IMR-90 (cell line): ENCODE data around the gene PHKB. TPM values are rescaled to one million over a fixed set of nuclear protein-coding genes. Genes with fewer than 3 reads are reported as not detected.
A peak's percentile ranks its signal among the peaks of the same experiment; 100 is the strongest.

Experiments
- ATAC-seq: fragments of 200-7000 bp; cut with Tn5 transposase; 2 replicates; pipeline ENCODE4 v1.9.1; 2020; ENCODE audit warnings: low read depth, mild to moderate bottlenecking, moderate library complexity
- BruUV-seq: library from RNA; stranded (reverse); fragments of 400-500 nt; replicated peaks from 2 replicates; lab custom pipeline; 2021; lab: Mats Ljungman, UMichigan
- CTCF ChIA-PET: fragments of 300-600 bp; formaldehyde crosslinking; extraction: SDS; loops from one replicate; lab custom pipeline; 2021; ENCODE audit warnings: antibody characterized with exemption; lab: Yijun Ruan, JAX
- POLR2A ChIA-PET: fragments of 300-600 bp; sonication (Branson Sonifier 250); formaldehyde crosslinking; loops from one replicate; lab custom pipeline; 2022; ENCODE audit warnings: antibody characterized with exemption; ENCODE audit not compliant: unreplicated experiment; lab: Charles Lee
- DNase-seq: peaks from one replicate; pipeline ENCODE4 v3.0.0; 2013
- H2AFZ ChIP-seq: replicated peaks from 2 replicates; pipeline ENCODE3; 2013; ENCODE audit warnings: low read length, mild to moderate bottlenecking; ENCODE audit not compliant: poor library complexity
- H2AK5ac ChIP-seq: 2 replicates; pipeline ENCODE4 v1.6.1; 2013; ENCODE audit warnings: low read depth, low read length, inconsistent platforms
- H2AK9ac ChIP-seq: replicated peaks from 2 replicates; pipeline ENCODE3; 2013; ENCODE audit warnings: mild to moderate bottlenecking, low read depth, low read length, moderate library complexity; ENCODE audit not compliant: poor library complexity
- H2BK120ac ChIP-seq: 2 replicates; pipeline ENCODE4 v1.6.1; 2013; ENCODE audit warnings: low read depth, low read length, inconsistent platforms
- H2BK15ac ChIP-seq: 3 replicates; pipeline ENCODE4 v1.6.1; 2013; ENCODE audit warnings: low read depth, low read length, inconsistent platforms
- H2BK20ac ChIP-seq: 2 replicates; pipeline ENCODE4 v1.6.1; 2013; ENCODE audit warnings: low read depth, mild to moderate bottlenecking, inconsistent platforms, low read length, moderate library complexity
- H2BK5ac ChIP-seq: 2 replicates; pipeline ENCODE4 v1.6.1; 2013; ENCODE audit warnings: mild to moderate bottlenecking, low read depth, low read length, inconsistent platforms; ENCODE audit not compliant: poor library complexity, severe bottlenecking
- H3K14ac ChIP-seq: replicated peaks from 2 replicates; pipeline ENCODE4 v1.6.1; 2013; ENCODE audit warnings: low read depth, low read length, inconsistent platforms
- H3K18ac ChIP-seq: 2 replicates; pipeline ENCODE4 v1.6.1; 2013; ENCODE audit warnings: low read depth, low read length, control low read depth
- H3K23ac ChIP-seq: 2 replicates; pipeline ENCODE4 v1.6.1; 2013; ENCODE audit warnings: low read depth, low read length, inconsistent platforms
- H3K27ac ChIP-seq: 2 replicates; pipeline ENCODE4 v1.5.1; 2013; ENCODE audit warnings: mild to moderate bottlenecking, control low read depth, low read length; ENCODE audit not compliant: insufficient read depth
- H3K27me3 ChIP-seq: 2 replicates; pipeline ENCODE4 v1.6.1; 2013; ENCODE audit warnings: low read length; ENCODE audit not compliant: control insufficient read depth, insufficient read depth
- H3K36me3 ChIP-seq: 2 replicates; pipeline ENCODE4 v1.6.1; 2013; ENCODE audit warnings: low read length, mixed read lengths; ENCODE audit not compliant: control insufficient read depth, insufficient read depth
- H3K4ac ChIP-seq: 2 replicates; pipeline ENCODE4 v1.6.1; 2013; ENCODE audit warnings: low read depth, low read length, inconsistent platforms
- H3K4me1 ChIP-seq: 2 replicates; pipeline ENCODE4 v1.6.1; 2013; ENCODE audit warnings: low read length, mixed read lengths; ENCODE audit not compliant: control insufficient read depth, insufficient read depth
- H3K4me2 ChIP-seq: 2 replicates; pipeline ENCODE4 v1.6.1; 2013; ENCODE audit warnings: low read depth, mild to moderate bottlenecking, control low read depth, low read length, moderate library complexity
- H3K4me3 ChIP-seq: 2 replicates; pipeline ENCODE4 v1.5.1; 2013; ENCODE audit warnings: low read depth, mild to moderate bottlenecking, control low read depth, low read length, moderate library complexity; ENCODE audit not compliant: insufficient read depth
- H3K56ac ChIP-seq: 2 replicates; pipeline ENCODE4 v1.6.1; 2013; ENCODE audit warnings: low read length, inconsistent platforms; ENCODE audit not compliant: insufficient read depth; ENCODE audit errors: extremely low read depth
- H3K79me1 ChIP-seq, 2 experiments: 2 replicates each; pipeline ENCODE4 v1.6.1; 2013; ENCODE audit warnings: low read length in 2 of 2, inconsistent platforms in 1 of 2, low read depth in 1 of 2
- H3K9ac ChIP-seq: 2 replicates; pipeline ENCODE4 v1.6.1; 2013; ENCODE audit warnings: low read depth, low read length, control low read depth
- H3K9me1 ChIP-seq: 2 replicates; pipeline ENCODE4 v1.6.1; 2013; ENCODE audit warnings: low read length, inconsistent platforms; ENCODE audit not compliant: insufficient read depth
- H3K9me3 ChIP-seq: 2 replicates; pipeline ENCODE4 v1.6.1; 2013; ENCODE audit warnings: low read length; ENCODE audit not compliant: control insufficient read depth, insufficient read depth
- H4K20me1 ChIP-seq: 2 replicates; pipeline ENCODE4 v1.6.1; 2013; ENCODE audit warnings: low read length, inconsistent platforms; ENCODE audit not compliant: insufficient read depth
- H4K5ac ChIP-seq: 2 replicates; pipeline ENCODE4 v1.6.1; 2013; ENCODE audit warnings: mild to moderate bottlenecking, low read depth, low read length, control low read depth
- H4K8ac ChIP-seq, 2 experiments: 2 replicates each; pipeline ENCODE4 v1.6.1; 2013; ENCODE audit warnings: low read depth in 2 of 2, low read length in 2 of 2, control low read depth in 1 of 2, inconsistent platforms in 1 of 2
- H4K91ac ChIP-seq: 2 replicates; pipeline ENCODE4 v1.6.1; 2013; ENCODE audit warnings: low read depth, low read length, inconsistent platforms; ENCODE audit not compliant: insufficient read depth
- BHLHE40 ChIP-seq: fragments of 150-350 bp; IDR thresholded peaks from 2 replicates; pipeline ENCODE4 v1.6.1; 2016; ENCODE audit warnings: mild to moderate bottlenecking, low read depth, low read length
- CEBPB ChIP-seq: IDR thresholded peaks from 2 replicates; pipeline ENCODE4 v1.6.1; 2012; ENCODE audit warnings: low read depth, low read length, improper control_type of control experiment
- FOS ChIP-seq: fragments of 150-350 bp; IDR thresholded peaks from 2 replicates; pipeline ENCODE4 v1.6.1; 2016; ENCODE audit warnings: low read depth, low read length
- MAFK ChIP-seq: IDR thresholded peaks from 2 replicates; pipeline ENCODE4 v1.6.1; 2012; ENCODE audit warnings: low read depth, low read length, improper control_type of control experiment
- MAZ ChIP-seq: IDR thresholded peaks from 2 replicates; pipeline ENCODE4 v1.6.1; 2012; ENCODE audit warnings: low read depth, mild to moderate bottlenecking, low read length, improper control_type of control experiment, moderate library complexity, borderline replicate concordance
- MXI1 ChIP-seq: IDR thresholded peaks from 2 replicates; pipeline ENCODE4 v1.6.1; 2012; ENCODE audit warnings: low read depth, mild to moderate bottlenecking, low read length, moderate library complexity, borderline replicate concordance
- NFE2L2 ChIP-seq: fragments of 150-350 bp; IDR thresholded peaks from 2 replicates; pipeline ENCODE4 v1.6.1; 2016; ENCODE audit warnings: low read depth, mild to moderate bottlenecking, low read length
- POLR2A ChIP-seq: IDR thresholded peaks from 2 replicates; pipeline ENCODE4 v1.6.1; 2012; ENCODE audit warnings: mild to moderate bottlenecking, low read depth, low read length
- RCOR1 ChIP-seq: IDR thresholded peaks from 2 replicates; pipeline ENCODE4 v1.6.1; 2012; ENCODE audit warnings: mild to moderate bottlenecking, low read length, improper control_type of control experiment; ENCODE audit not compliant: insufficient replicate concordance
- RFX5 ChIP-seq: IDR thresholded peaks from 2 replicates; pipeline ENCODE4 v1.8.0; 2012; ENCODE audit warnings: low read depth, mild to moderate bottlenecking, low read length, moderate library complexity
- SMC3 ChIP-seq: fragments of 150-350 bp; IDR thresholded peaks from 2 replicates; pipeline ENCODE4 v1.6.1; 2016; ENCODE audit warnings: low read depth, mild to moderate bottlenecking, antibody characterized with exemption, low read length, moderate library complexity
- WGBS, 2 experiments: methylation state at CpG; one replicate each; pipeline versions ENCODE4 v1.1.5 to v1.1.7; 2013; ENCODE audit warnings: missing lambda C conversion rate in 2 of 2; ENCODE audit not compliant: insufficient read length in 1 of 2; ENCODE audit errors: extremely low coverage in 2 of 2; 5-methylcytosine and 5-hydroxymethylcytosine counted together
- dilution Hi-C: fragments of 300-500 bp; cut with HindIII; formaldehyde crosslinking; loops from one replicate; pipeline ENCODE4 v1.14.3; 2018; ENCODE audit warnings: low sequenced_read_pairs; ENCODE audit not compliant: unreplicated experiment
- in situ Hi-C: fragments of 300-500 bp; cut with MboI; formaldehyde crosslinking; loops from 3 replicates; pipeline ENCODE4 v1.14.3; 2019; ENCODE audit warnings: low sequenced_read_pairs, inconsistent platforms, mixed read lengths
- intact Hi-C: fragments of 100-400 bp; cut with micrococcal nuclease; formaldehyde crosslinking; loops from 2 replicates; pipeline ENCODE4 v1.10.0; 2022
- polyA plus RNA-seq, 3 experiments: library from polyadenylated mRNA; depleted of rRNA; stranded (reverse); fragments of >200 nt; gene quantifications; 2 replicates each; pipeline ENCODE4 v1.2.3, GENCODE V29; 2012; ENCODE audit warnings: low replicate concordance in 1 of 3
- total RNA-seq: library from RNA; depleted of rRNA; stranded (reverse); fragments of >200 nt; gene quantifications from 2 replicates; pipeline ENCODE4 v1.2.3, GENCODE V29; 2012
- TF ChIP-seq, protein P1 (sequence below): fragments of 150-350 bp; IDR thresholded peaks from 2 replicates; pipeline ENCODE4 v1.6.1; 2017; ENCODE audit warnings: mild to moderate bottlenecking, antibody characterized with exemption, low read length, low read depth
- TF ChIP-seq, protein P2 (sequence below): conservative IDR thresholded peaks from 2 replicates; pipeline ENCODE4 v1.5.1; 2012; ENCODE audit warnings: mild to moderate bottlenecking, low read depth, low read length, improper control_type of control experiment
- TF ChIP-seq, protein P3 (sequence below): fragments of 150-350 bp; IDR thresholded peaks from 2 replicates; pipeline ENCODE4 v1.6.1; 2016; ENCODE audit warnings: low read depth, mild to moderate bottlenecking, low read length, moderate library complexity, borderline replicate concordance

PHKB gene
- total and polyA plus RNA-seq, 2 of the 4 experiments (the other 2 are of a cell fraction), result 24.2 to 58.6 TPM

DNA sequence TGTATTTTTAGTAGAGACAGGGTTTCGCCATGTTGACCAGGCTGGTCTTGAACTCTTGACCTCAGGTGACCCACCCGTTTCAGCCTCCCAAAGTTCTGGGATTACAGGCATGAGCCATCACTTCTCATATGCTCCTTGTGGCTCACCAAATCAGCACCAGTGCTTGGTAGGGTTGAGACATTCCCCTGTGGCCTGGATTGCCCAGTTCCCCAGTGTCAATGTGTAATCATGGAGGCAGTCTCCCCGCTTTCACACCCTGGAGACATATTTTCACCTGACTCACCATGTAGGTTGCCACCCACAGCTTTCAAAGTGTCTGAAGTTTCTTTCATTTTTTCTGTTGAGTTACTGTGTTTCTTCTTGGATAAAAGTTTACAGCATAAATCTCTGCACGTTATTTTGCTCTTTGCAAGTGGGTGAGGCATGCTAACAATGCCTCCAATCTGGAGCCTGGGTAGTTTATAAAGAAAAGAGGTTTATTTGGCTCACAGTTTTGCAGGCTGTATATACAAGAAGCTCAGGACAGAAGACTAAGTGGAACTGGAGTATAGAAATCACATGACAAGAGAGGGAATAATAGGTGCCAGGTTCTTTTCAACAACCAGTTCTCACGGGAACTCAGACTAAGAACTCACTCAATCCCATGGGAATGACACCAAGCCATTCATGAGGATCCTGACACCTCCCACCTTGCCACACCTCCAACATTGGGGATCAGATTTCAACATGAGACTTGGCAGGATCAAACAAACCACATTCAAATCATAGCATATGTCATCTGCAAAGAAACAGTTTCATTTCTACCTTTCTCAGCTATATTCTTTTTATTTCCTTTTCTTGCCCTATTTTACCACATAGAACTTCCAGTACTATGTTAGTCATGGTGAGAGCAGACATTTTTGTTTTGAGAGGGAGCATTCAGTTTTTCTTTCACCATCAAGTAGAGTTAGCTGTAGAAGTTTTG is 113.2 kb downstream of the PHKB start:
- intact Hi-C loops (no loop called here), in situ Hi-C loops (no loop called here), dilution Hi-C loops (no loop called here)
- no peaks in the 10 kb centered on the region; the same call in 1 of the 2 replicates for H3K4me1 ChIP-seq
- no peak overlapping the region for H2AK9ac ChIP-seq
- no peak overlapping the region for H4K91ac ChIP-seq
- no peaks in the 10 kb centered on the region for H3K9me1 ChIP-seq
- no peaks in the 10 kb centered on the region for H3K9me3 ChIP-seq
- no peaks in the 10 kb centered on the region for H4K20me1 ChIP-seq
- no peak overlapping the region for H2BK120ac ChIP-seq
- H4K8ac ChIP-seq, result no peak overlapping the region
- H3K27ac ChIP-seq, result no peak overlapping the region
- ChIA-PET POLR2A (no interaction called here), CTCF (no interaction called here)
- BruUV-seq, result no TSS peak
- H3K14ac ChIP-seq, result no peak overlapping the region
- H3K4me3 ChIP-seq, result no peak overlapping the region
- no peak overlapping the region for H3K23ac ChIP-seq
- no peak overlapping the region for H2AK5ac ChIP-seq
- H3K27me3 ChIP-seq, result no peaks in the 10 kb centered on the region
- ATAC-seq (no peak), DNase-seq (peak; percentile 49)
- no peak overlapping the region for H2BK20ac ChIP-seq
- no peak overlapping the region for H2AFZ ChIP-seq
- H3K9ac ChIP-seq, result no peak overlapping the region
- H3K18ac ChIP-seq, result no peak overlapping the region
- peaks cover 2% of the 10 kb centered on the region; the same call in 1 of the 2 replicates for H3K36me3 ChIP-seq
- H3K4me2 ChIP-seq, result no peak overlapping the region
- peaks cover 3 to 21% of the 10 kb centered on the region in 2 experiments; a peak in 3 of 4 replicates for H3K79me1 ChIP-seq
- no peak overlapping the region for H3K56ac ChIP-seq
- 90% methylated on average over 2 of the region's 5 CpGs; no CpG with 5 or more reads in 1 of the 2 experiments for WGBS, 2 experiments
- H2BK15ac ChIP-seq, result no peak overlapping the region
- no peak overlapping the region for H3K4ac ChIP-seq
- no peak overlapping the region for H2BK5ac ChIP-seq
- H4K5ac ChIP-seq, result no peak overlapping the region
- no peak for TF ChIP-seq RFX5
- TF ChIP-seq, protein P1, sequence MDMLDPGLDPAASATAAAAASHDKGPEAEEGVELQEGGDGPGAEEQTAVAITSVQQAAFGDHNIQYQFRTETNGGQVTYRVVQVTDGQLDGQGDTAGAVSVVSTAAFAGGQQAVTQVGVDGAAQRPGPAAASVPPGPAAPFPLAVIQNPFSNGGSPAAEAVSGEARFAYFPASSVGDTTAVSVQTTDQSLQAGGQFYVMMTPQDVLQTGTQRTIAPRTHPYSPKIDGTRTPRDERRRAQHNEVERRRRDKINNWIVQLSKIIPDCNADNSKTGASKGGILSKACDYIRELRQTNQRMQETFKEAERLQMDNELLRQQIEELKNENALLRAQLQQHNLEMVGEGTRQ, result no peak
- no peak for TF ChIP-seq MAZ
- no peak for TF ChIP-seq MXI1
- TF ChIP-seq NFE2L2, result no peak
- no peak for TF ChIP-seq FOS
- no peak for TF ChIP-seq CEBPB
- TF ChIP-seq RCOR1, result no peak
- no peak for TF ChIP-seq SMC3
- TF ChIP-seq, protein P2, sequence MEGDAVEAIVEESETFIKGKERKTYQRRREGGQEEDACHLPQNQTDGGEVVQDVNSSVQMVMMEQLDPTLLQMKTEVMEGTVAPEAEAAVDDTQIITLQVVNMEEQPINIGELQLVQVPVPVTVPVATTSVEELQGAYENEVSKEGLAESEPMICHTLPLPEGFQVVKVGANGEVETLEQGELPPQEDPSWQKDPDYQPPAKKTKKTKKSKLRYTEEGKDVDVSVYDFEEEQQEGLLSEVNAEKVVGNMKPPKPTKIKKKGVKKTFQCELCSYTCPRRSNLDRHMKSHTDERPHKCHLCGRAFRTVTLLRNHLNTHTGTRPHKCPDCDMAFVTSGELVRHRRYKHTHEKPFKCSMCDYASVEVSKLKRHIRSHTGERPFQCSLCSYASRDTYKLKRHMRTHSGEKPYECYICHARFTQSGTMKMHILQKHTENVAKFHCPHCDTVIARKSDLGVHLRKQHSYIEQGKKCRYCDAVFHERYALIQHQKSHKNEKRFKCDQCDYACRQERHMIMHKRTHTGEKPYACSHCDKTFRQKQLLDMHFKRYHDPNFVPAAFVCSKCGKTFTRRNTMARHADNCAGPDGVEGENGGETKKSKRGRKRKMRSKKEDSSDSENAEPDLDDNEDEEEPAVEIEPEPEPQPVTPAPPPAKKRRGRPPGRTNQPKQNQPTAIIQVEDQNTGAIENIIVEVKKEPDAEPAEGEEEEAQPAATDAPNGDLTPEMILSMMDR, result no peak
- TF ChIP-seq, protein P3, sequence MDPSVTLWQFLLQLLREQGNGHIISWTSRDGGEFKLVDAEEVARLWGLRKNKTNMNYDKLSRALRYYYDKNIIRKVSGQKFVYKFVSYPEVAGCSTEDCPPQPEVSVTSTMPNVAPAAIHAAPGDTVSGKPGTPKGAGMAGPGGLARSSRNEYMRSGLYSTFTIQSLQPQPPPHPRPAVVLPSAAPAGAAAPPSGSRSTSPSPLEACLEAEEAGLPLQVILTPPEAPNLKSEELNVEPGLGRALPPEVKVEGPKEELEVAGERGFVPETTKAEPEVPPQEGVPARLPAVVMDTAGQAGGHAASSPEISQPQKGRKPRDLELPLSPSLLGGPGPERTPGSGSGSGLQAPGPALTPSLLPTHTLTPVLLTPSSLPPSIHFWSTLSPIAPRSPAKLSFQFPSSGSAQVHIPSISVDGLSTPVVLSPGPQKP, result no peak
- TF ChIP-seq BHLHE40, result no peak
- TF ChIP-seq POLR2A, result no peak
- TF ChIP-seq MAFK, result no peak
